H9 (cell line): ENCODE measurements around the gene PCDH9. TPM values are rescaled to one million over a fixed set of nuclear protein-coding genes. Genes with fewer than 3 reads are reported as not detected.
A peak's percentile ranks its signal among the peaks of the same experiment; 100 is the strongest.

ENCODE experiments used
- DNase-seq: peaks from one replicate; pipeline ENCODE4 v3.0.0-alpha.2; 2017
- H2AFZ ChIP-seq: one replicate; pipeline ENCODE4 v1.6.1; 2013; ENCODE audit warnings: mild to moderate bottlenecking, low read length, control low read depth, moderate library complexity
- H2AK5ac ChIP-seq: 2 replicates; pipeline ENCODE4 v1.6.1; 2013; ENCODE audit warnings: low read length, control low read depth, mixed read lengths; ENCODE audit not compliant: insufficient read length
- H2BK120ac ChIP-seq: one replicate; pipeline ENCODE4 v1.6.1; 2013; ENCODE audit warnings: low read depth, mild to moderate bottlenecking, low read length, control low read depth, inconsistent platforms; ENCODE audit not compliant: poor library complexity, severe bottlenecking
- H2BK12ac ChIP-seq: 2 replicates; pipeline ENCODE4 v1.6.1; 2013; ENCODE audit warnings: low read length, control low read depth, mixed read lengths, low read depth; ENCODE audit not compliant: insufficient read length
- H2BK15ac ChIP-seq: 2 replicates; pipeline ENCODE4 v1.6.1; 2013; ENCODE audit warnings: low read depth, low read length, control low read depth
- H2BK20ac ChIP-seq: one replicate; pipeline ENCODE4 v1.6.1; 2013; ENCODE audit warnings: low read depth, mild to moderate bottlenecking, low read length, control low read depth, inconsistent platforms; ENCODE audit not compliant: poor library complexity, severe bottlenecking
- H2BK5ac ChIP-seq: 2 replicates; pipeline ENCODE4 v1.6.1; 2013; ENCODE audit warnings: low read length, control low read depth, mixed read lengths; ENCODE audit not compliant: insufficient read length
- H3K14ac ChIP-seq: 2 replicates; pipeline ENCODE4 v1.6.1; 2013; ENCODE audit warnings: low read length, control low read depth; ENCODE audit not compliant: insufficient read depth
- H3K18ac ChIP-seq: 2 replicates; pipeline ENCODE4 v1.6.1; 2013; ENCODE audit warnings: low read depth, mild to moderate bottlenecking, mixed read lengths, low read length, control low read depth; ENCODE audit not compliant: insufficient read length
- H3K23ac ChIP-seq: 2 replicates; pipeline ENCODE4 v1.6.1; 2013; ENCODE audit warnings: low read length, control low read depth, mixed read lengths, low read depth; ENCODE audit not compliant: insufficient read length
- H3K23me2 ChIP-seq: 2 replicates; pipeline ENCODE4 v1.6.1; 2013; ENCODE audit warnings: low read depth, mild to moderate bottlenecking, mixed read lengths, low read length, control low read depth; ENCODE audit not compliant: insufficient read length, poor library complexity, severe bottlenecking
- H3K27ac ChIP-seq: 2 replicates; pipeline ENCODE4 v1.5.1; 2013; ENCODE audit warnings: low read length, control low read depth, mixed read lengths, low read depth; ENCODE audit not compliant: insufficient read length
- H3K27me3 ChIP-seq: 2 replicates; pipeline ENCODE4 v1.6.1; 2013; ENCODE audit warnings: low read length, control low read depth, inconsistent platforms; ENCODE audit not compliant: insufficient read depth
- H3K4ac ChIP-seq: 2 replicates; pipeline ENCODE4 v1.6.1; 2013; ENCODE audit warnings: low read depth, mild to moderate bottlenecking, control low read depth, inconsistent platforms, low read length, moderate library complexity
- H3K4me1 ChIP-seq: 2 replicates; pipeline ENCODE4 v1.6.1; 2013; ENCODE audit warnings: low read length, control low read depth, inconsistent platforms; ENCODE audit not compliant: insufficient read depth
- H3K4me2 ChIP-seq: 2 replicates; pipeline ENCODE4 v1.6.1; 2013; ENCODE audit warnings: low read length, control low read depth, mixed read lengths; ENCODE audit not compliant: insufficient read length, insufficient read depth
- H3K56ac ChIP-seq: 2 replicates; pipeline ENCODE4 v1.6.1; 2013; ENCODE audit warnings: low read depth, mild to moderate bottlenecking, mixed read lengths, low read length, control low read depth; ENCODE audit not compliant: insufficient read length
- H3K79me1 ChIP-seq: 2 replicates; pipeline ENCODE4 v1.6.1; 2013; ENCODE audit warnings: low read depth, mild to moderate bottlenecking, moderate library complexity, low read length, control low read depth, inconsistent platforms; ENCODE audit not compliant: insufficient read depth, poor library complexity, severe bottlenecking
- H3K79me2 ChIP-seq: 2 replicates; pipeline ENCODE4 v1.6.1; 2013; ENCODE audit warnings: low read length, control low read depth, inconsistent platforms; ENCODE audit not compliant: insufficient read depth
- H3K9ac ChIP-seq: 2 replicates; pipeline ENCODE4 v1.6.1; 2013; ENCODE audit warnings: low read length, control low read depth, mixed read lengths; ENCODE audit not compliant: insufficient read length; ENCODE audit errors: extremely low read depth
- H3K9me3 ChIP-seq: one replicate; pipeline ENCODE4 v1.6.1; 2013; ENCODE audit warnings: low read depth, low read length, inconsistent platforms; ENCODE audit not compliant: control insufficient read depth
- H3T11ph ChIP-seq: one replicate; pipeline ENCODE4 v1.6.1; 2013; ENCODE audit warnings: mild to moderate bottlenecking, low read length, control low read depth, inconsistent platforms
- H4K20me1 ChIP-seq: one replicate; pipeline ENCODE4 v1.6.1; 2013; ENCODE audit not compliant: control insufficient read depth, insufficient read length, insufficient read depth
- H4K5ac ChIP-seq: 2 replicates; pipeline ENCODE4 v1.6.1; 2013; ENCODE audit warnings: low read depth, mild to moderate bottlenecking, mixed read lengths, low read length, control low read depth; ENCODE audit not compliant: insufficient read length
- H4K8ac ChIP-seq: replicated peaks from 2 replicates; pipeline ENCODE4 v1.6.1; 2013; ENCODE audit warnings: low read length, control low read depth, mixed read lengths, low read depth; ENCODE audit not compliant: insufficient read length
- H4K91ac ChIP-seq: 2 replicates; pipeline ENCODE4 v1.6.1; 2013; ENCODE audit warnings: low read depth, mild to moderate bottlenecking, moderate library complexity, mixed read lengths, low read length, control low read depth; ENCODE audit not compliant: insufficient read length
- H3K27ac Mint-ChIP-seq, 3 experiments: 2 replicates in 2 of 3; 3 replicates in 1 of 3; pipeline ENCODE4 v1.8.0; 2020 to 2021; ENCODE audit warnings: mixed read lengths in 3 of 3, mild to moderate bottlenecking in 1 of 3, moderate library complexity in 1 of 3
- H3K27me3 Mint-ChIP-seq: 2 replicates; pipeline ENCODE4 v1.8.0; 2021; ENCODE audit warnings: low read depth, mild to moderate bottlenecking, moderate library complexity, mixed read lengths
- H3K36me3 Mint-ChIP-seq, 3 experiments: 2 replicates in 2 of 3; 3 replicates in 1 of 3; pipeline ENCODE4 v1.8.0; 2020 to 2021; ENCODE audit warnings: low read depth in 3 of 3, mixed read lengths in 3 of 3; ENCODE audit not compliant: insufficient read depth in 1 of 3
- H3K4me1 Mint-ChIP-seq, 2 experiments: 2 replicates each; pipeline ENCODE4 v1.8.0; 2020; ENCODE audit warnings: mixed read lengths in 2 of 2
- H3K4me3 Mint-ChIP-seq, 2 experiments: 2 replicates in 1 of 2; 3 replicates in 1 of 2; pipeline ENCODE4 v1.8.0; 2020 to 2021; ENCODE audit warnings: mild to moderate bottlenecking in 2 of 2, mixed read lengths in 2 of 2, moderate library complexity in 1 of 2
- H3K9me3 Mint-ChIP-seq, 2 experiments: 2 replicates in 1 of 2; 3 replicates in 1 of 2; pipeline ENCODE4 v1.8.0; 2020; ENCODE audit warnings: mild to moderate bottlenecking in 2 of 2, mixed read lengths in 2 of 2, moderate library complexity in 1 of 2
- WGBS: extraction: QIAGEN DNeasy Blood & Tissue Kit; methylation state at CpG from one replicate; pipeline ENCODE4 v1.1.7; 2013; ENCODE audit warnings: missing lambda C conversion rate, low lambda C conversion rate, mixed read lengths; ENCODE audit not compliant: insufficient read length; ENCODE audit errors: extremely low coverage; 5-methylcytosine and 5-hydroxymethylcytosine counted together
- total RNA-seq: library from RNA; stranded (reverse); gene quantifications from 2 replicates; pipeline ENCODE4 v1.2.1, GENCODE V29; 2021
- TF ChIP-seq, protein P1 (sequence below): fragments of 200-600 bp; sonication (generic); conservative IDR thresholded peaks from 3 replicates; pipeline ENCODE4 v1.8.0; 2021; ENCODE audit warnings: antibody characterized with exemption, mild to moderate bottlenecking

Gene PCDH9
- total RNA-seq, 1 experiment from 2014 or later, result 0.11 TPM

GRCh38 chr13:66618702-66619101 lies 611.4 kb downstream of the PCDH9 start:
- Histone ChIP-seq H2BK12ac (no peak overlapping the region), H3K79me1 (no peaks in the 10 kb centered on the region), H3K9ac (no peak overlapping the region), H3K23ac (no peak overlapping the region), H2BK15ac (no peak overlapping the region), H3K4me1 (no peaks in the 10 kb centered on the region), H4K20me1 (no peaks in the 10 kb centered on the region), H4K5ac (no peak overlapping the region), H2AK5ac (no peak overlapping the region), H3K9me3 (no peaks in the 10 kb centered on the region), H2BK5ac (no peak overlapping the region), H3K27ac (no peak overlapping the region), H2BK20ac (no peak overlapping the region), H4K8ac (no peak overlapping the region), H3T11ph (no peak overlapping the region), H2AFZ (no peak overlapping the region), H3K14ac (no peak overlapping the region), H3K4ac (no peak overlapping the region), H2BK120ac (no peak overlapping the region), H3K23me2 (no peaks in the 10 kb centered on the region), H4K91ac (no peak overlapping the region), H3K79me2 (no peaks in the 10 kb centered on the region), H3K27me3 (no peaks in the 10 kb centered on the region), H3K4me2 (no peak overlapping the region), H3K18ac (no peak overlapping the region), H3K56ac (no peak overlapping the region)
- Mint-ChIP-seq H3K9me3 (peaks cover 3 to 9% of the 10 kb centered on the region in 2 experiments; a peak in 3 of 5 replicates), H3K27ac (no peak overlapping the region), H3K27me3 (no peaks in the 10 kb centered on the region), H3K4me1 (no peaks in the 10 kb centered on the region), H3K36me3 (peaks cover 2 to 5% (median 2%) of the 10 kb centered on the region in 3 experiments; a peak in 3 of 7 replicates), H3K4me3 (no peak overlapping the region)
- TF ChIP-seq, protein P1, sequence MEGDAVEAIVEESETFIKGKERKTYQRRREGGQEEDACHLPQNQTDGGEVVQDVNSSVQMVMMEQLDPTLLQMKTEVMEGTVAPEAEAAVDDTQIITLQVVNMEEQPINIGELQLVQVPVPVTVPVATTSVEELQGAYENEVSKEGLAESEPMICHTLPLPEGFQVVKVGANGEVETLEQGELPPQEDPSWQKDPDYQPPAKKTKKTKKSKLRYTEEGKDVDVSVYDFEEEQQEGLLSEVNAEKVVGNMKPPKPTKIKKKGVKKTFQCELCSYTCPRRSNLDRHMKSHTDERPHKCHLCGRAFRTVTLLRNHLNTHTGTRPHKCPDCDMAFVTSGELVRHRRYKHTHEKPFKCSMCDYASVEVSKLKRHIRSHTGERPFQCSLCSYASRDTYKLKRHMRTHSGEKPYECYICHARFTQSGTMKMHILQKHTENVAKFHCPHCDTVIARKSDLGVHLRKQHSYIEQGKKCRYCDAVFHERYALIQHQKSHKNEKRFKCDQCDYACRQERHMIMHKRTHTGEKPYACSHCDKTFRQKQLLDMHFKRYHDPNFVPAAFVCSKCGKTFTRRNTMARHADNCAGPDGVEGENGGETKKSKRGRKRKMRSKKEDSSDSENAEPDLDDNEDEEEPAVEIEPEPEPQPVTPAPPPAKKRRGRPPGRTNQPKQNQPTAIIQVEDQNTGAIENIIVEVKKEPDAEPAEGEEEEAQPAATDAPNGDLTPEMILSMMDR, result peak; percentile 61
- no peak for DNase-seq
- 100% methylated on average over 1 of the region's 1 CpG for WGBS
